GM21717 (cell line): ENCODE data around the gene CAMK2D.
"Not testable (repeated sequence)": the region's sequence is repeated elsewhere in the genome, so short reads cannot be mapped to it uniquely, and the experiment has no call there.

Experiments used
- ATAC-seq: cut with Tn5 transposase; IDR thresholded peaks from one replicate; pipeline ENCODE4 v1.9.1; 2021; ENCODE audit warnings: mild to moderate bottlenecking, moderate library complexity; ENCODE audit not compliant: unreplicated experiment

The CAMK2D gene

GRCh38 chr4:113761620-113762185, at the start of gene CAMK2D:
Gene CAMK2D (minus strand): TSS chr4:113761738. CDS start chr4:113761068, 670 bp downstream.
- ATAC-seq, result peak; percentile 51

GRCh38 chr4:113810906-113811305, 49.4 kb upstream of the CAMK2D start:
- no peak for ATAC-seq

- ATAC-seq, result no peak
Measured at GRCh38 chr4:113809311-113809710, 47.8 kb upstream of the CAMK2D start.

GRCh38 chr4:113806850-113807249, 45.3 kb upstream of the CAMK2D start:
- no peak for ATAC-seq

- ATAC-seq, result no peak
Measured at GRCh38 chr4:113801882-113802281, 40.3 kb upstream of the CAMK2D start.

- not testable (repeated sequence) for ATAC-seq
Measured at GRCh38 chr4:113796381-113796780, 34.8 kb upstream of the CAMK2D start.

- no peak for ATAC-seq
Measured at GRCh38 chr4:113790478-113790877, 28.9 kb upstream of the CAMK2D start.

GRCh38 chr4:113788888-113789287, 27.4 kb upstream of the CAMK2D start:
- no peak for ATAC-seq

GRCh38 chr4:113785781-113786180, 24.2 kb upstream of the CAMK2D start:
- no peak for ATAC-seq

- ATAC-seq, result no peak
Measured at GRCh38 chr4:113784497-113785250, 23.1 kb upstream of the CAMK2D start.

GRCh38 chr4:113783701-113784100, 22.2 kb upstream of the CAMK2D start:
- no peak for ATAC-seq

GRCh38 chr4:113783289-113783688, 21.8 kb upstream of the CAMK2D start:
- ATAC-seq, result no peak

- no peak for ATAC-seq
Measured at GRCh38 chr4:113781439-113782040, 20.0 kb upstream of the CAMK2D start.

- ATAC-seq, result no peak
Measured at GRCh38 chr4:113776679-113777078, 15.1 kb upstream of the CAMK2D start.

- no peak for ATAC-seq
Measured at GRCh38 chr4:113776016-113776415, 14.5 kb upstream of the CAMK2D start.

GRCh38 chr4:113773756-113774155, 12.2 kb upstream of the CAMK2D start:
- ATAC-seq, result no peak

- ATAC-seq, result no peak
Measured at GRCh38 chr4:113773014-113773413, 11.5 kb upstream of the CAMK2D start.

GRCh38 chr4:113772319-113772718, 10.8 kb upstream of the CAMK2D start:
- no peak for ATAC-seq

- no peak for ATAC-seq
Measured at GRCh38 chr4:113769744-113770143, 8.2 kb upstream of the CAMK2D start.

- no peak for ATAC-seq
Measured at GRCh38 chr4:113768952-113769351, 7.4 kb upstream of the CAMK2D start.

- ATAC-seq, result no peak
Measured at GRCh38 chr4:113766882-113767281, 5.3 kb upstream of the CAMK2D start.

GRCh38 chr4:113764720-113765264, 3.3 kb upstream of the CAMK2D start:
- no peak for ATAC-seq
